H1 (cell line): ENCODE data around the gene CSE1L. TPM values are rescaled to one million over a fixed set of nuclear protein-coding genes. Genes with fewer than 3 reads are reported as not detected.

Experiments used
- CBX5 ChIP-seq: fragments of 300-800, 300-1000 bp; sonication (generic); IDR thresholded peaks from 2 replicates; pipeline ENCODE4 v1.7.1; 2016; ENCODE audit warnings: antibody characterized with exemption, low read length, low read depth
- CEBPB ChIP-seq: IDR thresholded peaks from 2 replicates; pipeline ENCODE4 v1.6.1; 2012; ENCODE audit warnings: low read depth, low read length
- CTBP2 ChIP-seq: IDR thresholded peaks from 2 replicates; pipeline ENCODE4 v1.7.0; 2011; ENCODE audit warnings: borderline replicate concordance, mild to moderate bottlenecking, moderate library complexity, mixed read lengths, low read length; ENCODE audit not compliant: insufficient read depth, insufficient read length
- JUN ChIP-seq: IDR thresholded peaks from 2 replicates; pipeline ENCODE4 v1.6.1; 2011; ENCODE audit warnings: low read depth, mild to moderate bottlenecking, improper control_type of control experiment, low read length
- JUND ChIP-seq: IDR thresholded peaks from 2 replicates; pipeline ENCODE4 v1.6.1; 2011; ENCODE audit warnings: mild to moderate bottlenecking, improper control_type of control experiment, low read length
- MAFK ChIP-seq: IDR thresholded peaks from 2 replicates; pipeline ENCODE4 v1.6.1; 2012; ENCODE audit warnings: low read depth, mild to moderate bottlenecking, improper control_type of control experiment, low read length
- POLR2AphosphoS5 ChIP-seq: IDR thresholded peaks from 2 replicates; pipeline ENCODE4 v1.6.1; 2011; ENCODE audit warnings: low read depth, low read length
- SRF ChIP-seq: IDR thresholded peaks from 2 replicates; pipeline ENCODE4 v1.6.1; 2011; ENCODE audit warnings: mild to moderate bottlenecking, low read depth, low read length, moderate library complexity
- SUZ12 ChIP-seq: fragments of 200-600 bp; sonication (generic); IDR thresholded peaks from 2 replicates; pipeline ENCODE4 v1.6.1; 2012; ENCODE audit warnings: mild to moderate bottlenecking, inconsistent platforms, low read length, moderate library complexity, mixed read lengths
- polyA plus RNA-seq, 7 experiments: library from polyadenylated mRNA; depleted of rRNA in 3 of 7; stranded (reverse) in 5 of 7; unstranded in 2 of 7; fragments of >200 nt in 5 of 7; fragments of 200-250 nt in 2 of 7; gene quantifications; 1 replicate in 5 of 7; 2 replicates in 1 of 7; 4 replicates in 1 of 7; pipeline versions ENCODE4 v1.2.1 to v1.2.3, GENCODE V29; 2011 to 2013; ENCODE audit warnings: missing spikeins in 2 of 7, mixed read lengths in 2 of 7
- total RNA-seq: library from RNA; stranded (reverse); fragmentation: NEBNext Ultra II Directional; extraction: Animal tissue kit (Norgen Biotek cat#: 25700); gene quantifications from 2 replicates; pipeline ENCODE4 v1.2.1, GENCODE V29; 2021

The CSE1L gene
- total and polyA plus RNA-seq, 2 of the 8 experiments (the other 6 are each of a cell fraction or from before 2014, with no cell fraction given): 94.1 to 269 TPM

DNA sequence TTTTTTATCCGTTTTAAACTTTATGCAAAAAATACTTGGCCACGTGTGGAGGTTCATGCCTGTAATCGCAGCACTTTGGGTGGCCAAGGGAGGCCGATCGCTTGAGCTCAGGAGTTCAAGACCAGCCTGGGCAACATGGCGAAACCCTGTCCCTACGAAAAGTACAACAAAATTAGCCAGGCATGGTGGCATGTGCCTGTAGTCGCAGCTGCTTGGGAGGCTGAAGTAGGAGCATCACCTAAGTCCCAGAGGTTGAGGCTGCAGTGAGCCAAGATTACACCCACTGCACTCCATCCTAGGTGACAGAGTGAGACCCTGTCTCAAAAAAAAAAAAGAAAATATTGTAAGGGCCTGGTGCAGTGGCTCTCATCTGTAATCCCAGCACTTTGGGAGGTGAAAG lies 45.0 kb downstream of the CSE1L start (continued):
- no peak for TF ChIP-seq SRF
- no peak for TF ChIP-seq JUND
- TF ChIP-seq CTBP2: no peak
- TF ChIP-seq POLR2AphosphoS5: no peak
- TF ChIP-seq CEBPB: no peak
- no peak for TF ChIP-seq SUZ12
- no peak for TF ChIP-seq MAFK
- no peak for TF ChIP-seq JUN
- TF ChIP-seq CBX5: no peak
